Measurements from ENCODE around the gene ACOX2.

DNA sequence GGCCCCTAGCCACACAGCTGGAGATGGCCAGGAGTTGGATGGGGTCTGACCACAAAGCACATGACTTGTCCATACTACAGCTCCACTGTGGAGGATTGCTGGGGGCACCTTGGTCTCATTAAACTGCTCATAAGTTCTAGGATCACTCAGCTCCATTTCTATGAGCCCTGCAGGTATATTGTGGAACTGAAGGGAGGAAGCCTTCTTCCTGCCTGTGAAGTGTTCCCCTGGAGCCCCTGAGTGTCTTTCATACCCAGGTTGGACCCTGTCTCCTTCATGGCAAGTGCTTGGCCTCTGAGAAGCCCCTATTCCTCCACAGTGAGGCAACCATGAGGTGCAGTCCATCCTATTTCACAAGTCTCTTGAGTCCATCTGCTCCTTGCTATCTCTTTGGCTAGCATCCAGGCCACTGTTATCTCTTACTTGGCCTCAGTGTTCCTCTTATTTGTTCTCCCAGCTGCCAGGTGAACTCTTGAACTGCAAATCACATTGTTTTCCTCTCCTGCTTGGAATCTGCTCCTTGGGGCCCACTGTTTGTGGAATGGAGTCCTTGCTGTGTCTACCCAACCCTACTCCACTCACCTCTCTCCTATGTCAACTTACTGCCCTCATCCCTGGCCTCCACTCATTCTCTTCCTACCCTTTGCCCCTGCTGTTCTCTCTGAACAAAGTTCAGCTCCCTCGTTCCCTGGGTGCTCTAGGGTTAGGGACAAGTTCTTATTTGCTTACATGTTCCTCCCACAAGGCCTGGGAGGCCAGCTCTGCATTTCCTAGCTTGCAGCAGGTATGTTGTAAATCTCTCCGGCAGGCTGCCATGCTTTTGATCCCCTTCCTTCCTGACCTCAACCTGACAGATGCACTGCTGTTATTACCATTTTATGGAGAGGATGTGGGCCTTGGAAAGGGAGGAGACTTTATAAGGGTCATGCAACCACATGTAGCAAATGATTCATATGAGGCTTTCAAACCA, 1.2 kb downstream of the ACOX2 start:
- TF ChIP-seq, protein P1, sequence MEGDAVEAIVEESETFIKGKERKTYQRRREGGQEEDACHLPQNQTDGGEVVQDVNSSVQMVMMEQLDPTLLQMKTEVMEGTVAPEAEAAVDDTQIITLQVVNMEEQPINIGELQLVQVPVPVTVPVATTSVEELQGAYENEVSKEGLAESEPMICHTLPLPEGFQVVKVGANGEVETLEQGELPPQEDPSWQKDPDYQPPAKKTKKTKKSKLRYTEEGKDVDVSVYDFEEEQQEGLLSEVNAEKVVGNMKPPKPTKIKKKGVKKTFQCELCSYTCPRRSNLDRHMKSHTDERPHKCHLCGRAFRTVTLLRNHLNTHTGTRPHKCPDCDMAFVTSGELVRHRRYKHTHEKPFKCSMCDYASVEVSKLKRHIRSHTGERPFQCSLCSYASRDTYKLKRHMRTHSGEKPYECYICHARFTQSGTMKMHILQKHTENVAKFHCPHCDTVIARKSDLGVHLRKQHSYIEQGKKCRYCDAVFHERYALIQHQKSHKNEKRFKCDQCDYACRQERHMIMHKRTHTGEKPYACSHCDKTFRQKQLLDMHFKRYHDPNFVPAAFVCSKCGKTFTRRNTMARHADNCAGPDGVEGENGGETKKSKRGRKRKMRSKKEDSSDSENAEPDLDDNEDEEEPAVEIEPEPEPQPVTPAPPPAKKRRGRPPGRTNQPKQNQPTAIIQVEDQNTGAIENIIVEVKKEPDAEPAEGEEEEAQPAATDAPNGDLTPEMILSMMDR (IDR thresholded peaks at IDR 0.05), result peak in 2 of 7 experiments; percentile 7 to 20
- TF ChIP-seq POLR2A (IDR thresholded peaks at IDR 0.05), result no peak

Data from body of pancreas (tissue), 4 donors.